GM10266 (cell line): ENCODE measurements around the gene MT1A.
A peak's percentile ranks its signal among the peaks of the same experiment; 100 is the strongest.

ENCODE experiments used
- DNase-seq: peaks from one replicate; pipeline ENCODE4 v3.0.0; 2012; ENCODE audit errors: extremely low spot score
- TF ChIP-seq, protein P1 (sequence below): IDR thresholded peaks from 2 replicates; pipeline ENCODE4 v1.5.1; 2012; ENCODE audit warnings: mild to moderate bottlenecking, low read depth; ENCODE audit not compliant: control insufficient read depth, insufficient read depth; ENCODE audit errors: missing control alignments

The MT1A gene

DNA sequence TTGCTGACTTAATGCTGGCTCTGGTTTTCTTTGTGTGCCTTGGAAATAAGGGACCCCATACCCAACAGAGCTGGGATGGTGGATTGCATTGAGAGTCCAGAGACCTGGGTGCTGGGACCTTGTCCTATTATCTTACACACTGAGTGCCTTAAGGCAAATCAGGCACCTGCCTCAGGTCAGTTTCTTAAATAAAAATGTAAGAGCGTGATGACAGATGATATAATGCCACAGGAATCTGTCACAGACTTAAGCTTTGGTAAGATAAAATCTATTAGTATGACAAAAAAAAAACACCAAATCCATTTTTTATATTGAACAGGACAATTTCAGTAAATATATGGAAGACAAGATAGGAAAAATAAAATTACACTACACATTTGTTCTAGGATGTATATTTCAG, 1.6 kb downstream of the MT1A start:
- DNase-seq = no peak
- TF ChIP-seq, protein P1, sequence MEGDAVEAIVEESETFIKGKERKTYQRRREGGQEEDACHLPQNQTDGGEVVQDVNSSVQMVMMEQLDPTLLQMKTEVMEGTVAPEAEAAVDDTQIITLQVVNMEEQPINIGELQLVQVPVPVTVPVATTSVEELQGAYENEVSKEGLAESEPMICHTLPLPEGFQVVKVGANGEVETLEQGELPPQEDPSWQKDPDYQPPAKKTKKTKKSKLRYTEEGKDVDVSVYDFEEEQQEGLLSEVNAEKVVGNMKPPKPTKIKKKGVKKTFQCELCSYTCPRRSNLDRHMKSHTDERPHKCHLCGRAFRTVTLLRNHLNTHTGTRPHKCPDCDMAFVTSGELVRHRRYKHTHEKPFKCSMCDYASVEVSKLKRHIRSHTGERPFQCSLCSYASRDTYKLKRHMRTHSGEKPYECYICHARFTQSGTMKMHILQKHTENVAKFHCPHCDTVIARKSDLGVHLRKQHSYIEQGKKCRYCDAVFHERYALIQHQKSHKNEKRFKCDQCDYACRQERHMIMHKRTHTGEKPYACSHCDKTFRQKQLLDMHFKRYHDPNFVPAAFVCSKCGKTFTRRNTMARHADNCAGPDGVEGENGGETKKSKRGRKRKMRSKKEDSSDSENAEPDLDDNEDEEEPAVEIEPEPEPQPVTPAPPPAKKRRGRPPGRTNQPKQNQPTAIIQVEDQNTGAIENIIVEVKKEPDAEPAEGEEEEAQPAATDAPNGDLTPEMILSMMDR = no peak

DNA sequence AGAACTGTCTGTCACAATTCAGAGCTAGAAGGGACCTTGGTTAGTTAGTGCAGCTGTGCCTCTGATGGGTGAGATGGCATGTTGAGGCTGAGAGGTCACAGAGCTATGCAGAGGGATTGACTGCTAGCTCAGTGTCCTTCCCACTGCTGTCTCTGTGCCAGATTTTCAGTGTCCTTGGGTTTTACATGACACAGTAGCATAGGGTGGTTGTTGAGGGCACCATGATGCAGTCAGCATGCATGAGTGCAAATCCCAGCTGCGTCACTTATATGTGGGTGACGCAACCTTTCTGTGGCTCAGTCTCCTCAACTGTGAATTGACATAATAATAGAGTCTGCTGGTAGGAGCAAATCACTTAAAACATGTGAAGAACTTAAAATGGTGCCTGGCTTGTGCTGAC, 2.7 kb downstream of the MT1A start:
- TF ChIP-seq, protein P1 = no peak
- DNase-seq = no peak

DNA sequence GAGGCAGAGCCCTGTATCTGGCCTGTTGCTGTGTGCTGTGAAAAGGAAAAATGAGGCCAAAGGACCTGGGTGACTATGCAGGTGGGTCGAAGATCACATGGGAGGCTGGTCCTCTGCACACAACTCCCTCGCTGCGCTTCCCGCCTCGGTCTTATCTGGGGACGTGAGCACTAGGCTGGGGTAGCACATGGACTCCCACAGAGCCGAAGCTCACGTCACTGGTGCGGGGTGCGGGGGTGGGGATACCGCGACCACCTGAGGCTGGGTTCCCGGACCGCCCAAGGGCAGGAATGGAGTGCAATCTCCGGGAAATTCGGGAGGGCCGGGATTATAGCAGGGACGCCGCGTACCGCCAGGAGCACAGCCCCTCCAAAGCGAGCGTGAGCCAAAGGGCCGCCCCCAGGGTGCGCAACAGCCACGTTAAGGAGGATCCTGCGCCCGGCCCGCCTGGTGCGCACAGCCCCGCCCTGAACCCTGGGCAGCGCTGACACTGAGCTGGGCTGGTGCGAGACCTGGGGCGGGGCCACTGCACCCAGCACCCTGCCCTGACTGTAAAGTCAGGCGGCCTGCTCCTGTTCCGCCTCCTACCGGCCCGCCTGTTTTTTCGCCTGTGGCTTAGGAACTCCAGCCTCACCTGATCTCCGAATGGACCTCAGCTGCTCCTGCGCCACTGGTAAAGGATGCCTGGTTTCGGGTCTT, 4.8 kb downstream of the MT1A start:
- TF ChIP-seq, protein P1 = peak; percentile 22

DNA sequence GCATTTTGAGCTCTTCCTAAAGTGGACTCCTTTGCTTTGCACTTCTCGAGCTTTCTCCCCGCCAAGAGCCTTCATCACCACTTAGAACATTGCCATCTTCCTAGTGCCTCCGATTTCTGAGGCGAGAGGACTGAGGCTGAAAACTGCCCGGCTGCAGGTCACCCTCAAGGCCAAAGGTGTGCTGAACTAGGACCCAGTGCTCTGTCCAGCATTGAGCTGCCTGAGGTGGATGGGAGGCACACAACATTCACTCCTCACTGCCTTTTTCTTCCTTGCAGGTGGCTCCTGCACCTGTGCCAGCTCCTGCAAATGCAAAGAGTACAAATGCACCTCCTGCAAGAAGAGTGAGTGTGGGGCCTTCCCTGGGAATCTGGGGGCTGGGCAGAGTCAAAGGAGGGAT, 5.4 kb downstream of the MT1A start:
- no peak for DNase-seq
- TF ChIP-seq, protein P1 = no peak

More for the DNA sequence above, 4.8 kb downstream of the MT1A start:
- peak; percentile 69 for DNase-seq

DNA sequence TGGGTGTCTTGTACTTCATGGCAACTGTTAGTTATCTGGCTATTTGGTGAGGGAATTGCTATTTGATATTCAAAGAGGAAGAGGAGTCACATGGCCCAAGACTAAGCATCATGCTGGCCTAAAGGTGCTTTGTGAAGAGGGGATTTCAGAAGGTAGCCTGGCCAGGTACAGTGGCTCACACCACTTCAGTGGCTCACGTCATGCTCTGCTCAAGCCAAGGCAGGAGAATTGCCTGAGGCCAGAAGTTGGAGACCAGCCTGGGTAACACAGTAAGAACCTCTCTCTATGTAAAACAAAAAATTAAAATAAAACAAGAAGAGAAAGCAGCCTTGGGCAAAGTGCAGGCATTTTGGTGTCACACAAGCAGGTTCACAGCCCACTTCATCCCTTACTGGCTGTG, 6.8 kb downstream of the MT1A start:
- TF ChIP-seq, protein P1 = no peak
- no peak for DNase-seq

DNA sequence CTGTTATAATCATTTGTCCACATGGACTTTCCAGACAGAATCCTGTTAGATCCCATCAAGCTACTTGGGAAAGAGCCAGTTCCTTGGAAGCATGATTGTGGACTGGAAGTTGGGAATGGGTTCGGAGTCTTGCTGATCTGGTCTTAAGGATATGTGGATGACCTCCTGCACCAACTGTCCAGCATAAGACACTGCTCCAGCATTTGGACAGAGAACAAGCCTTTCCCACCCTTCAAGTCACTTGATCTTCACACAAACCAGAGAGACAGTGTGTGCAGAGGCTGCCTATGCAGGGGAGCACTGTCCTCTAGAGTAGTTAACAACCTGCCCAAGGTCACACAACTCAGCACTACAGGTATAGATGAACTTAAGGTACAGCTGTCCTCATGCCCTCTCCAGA, 7.4 kb downstream of the MT1A start:
- TF ChIP-seq, protein P1 = no peak
- DNase-seq = no peak

DNA sequence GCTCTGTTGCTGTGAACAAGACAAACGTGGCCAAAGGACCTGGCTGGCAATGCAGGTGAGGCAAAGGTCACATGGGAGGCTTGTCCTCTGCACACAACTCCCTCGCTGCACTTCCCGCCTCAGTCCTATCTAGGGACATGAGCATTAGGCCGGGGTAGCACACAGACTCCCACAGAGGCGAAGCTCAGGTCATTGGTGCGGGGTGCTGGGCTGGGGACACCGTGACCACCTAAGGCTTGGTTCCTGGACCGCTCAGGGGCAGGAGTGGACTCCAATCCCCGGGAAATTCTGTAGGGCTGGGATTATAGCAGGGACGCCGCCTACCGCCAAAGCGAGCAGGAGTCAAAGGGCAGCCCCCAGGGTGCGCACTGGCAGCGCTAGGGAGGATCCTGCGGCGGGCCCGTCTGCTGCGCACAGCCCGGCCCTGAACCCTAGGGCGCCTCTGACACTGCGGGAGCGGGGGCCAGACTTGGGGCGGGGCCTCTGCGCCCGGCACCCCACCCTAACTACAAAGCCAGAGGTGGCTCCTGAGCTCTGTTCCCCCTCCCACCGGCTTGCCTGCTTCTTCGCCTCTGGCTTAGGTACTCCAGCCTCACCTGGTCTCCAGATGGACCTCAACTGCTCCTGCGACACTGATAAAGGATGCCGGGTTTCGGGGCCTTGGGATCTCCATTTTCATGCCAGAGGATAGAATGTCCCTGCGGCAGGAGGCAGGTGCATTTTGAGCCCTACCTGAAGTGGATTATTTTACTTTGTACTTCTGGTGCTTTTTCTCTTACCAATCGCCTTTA, 9.4 kb downstream of the MT1A start:
- TF ChIP-seq, protein P1 = no peak
- DNase-seq = no peak
